ENCODE data around the gene ZNF205.
A peak's percentile ranks its signal among the peaks of the same experiment; 100 is the strongest.
"Not testable (repeated sequence)": the region's sequence is repeated elsewhere in the genome, so short reads cannot be mapped to it uniquely, and the experiment has no call there.

The ZNF205 gene

GRCh38 chr16:3133844-3134243 lies 21.5 kb downstream of the ZNF205 start:
- no peak for DNase-seq (ENCODE audit: low spot score)

GRCh38 chr16:3134338-3135125 lies 22.1 kb downstream of the ZNF205 start, which contains the start of gene ZNF213:
TSS of gene ZNF213 (plus strand) at chr16:3135029. CDS start at chr16:3137281, 2,252 bp downstream.
- peak; percentile 96 for DNase-seq (ENCODE audit: low spot score)
- TF ChIP-seq CTCF (IDR thresholded peaks at IDR 0.05; ENCODE audit: extremely low read depth, missing control alignments): no peak

More at GRCh38 chr16:3133844-3134243, 21.5 kb downstream of the ZNF205 start:
- no peak for TF ChIP-seq CTCF (IDR thresholded peaks at IDR 0.05; ENCODE audit: extremely low read depth, missing control alignments)

DNA sequence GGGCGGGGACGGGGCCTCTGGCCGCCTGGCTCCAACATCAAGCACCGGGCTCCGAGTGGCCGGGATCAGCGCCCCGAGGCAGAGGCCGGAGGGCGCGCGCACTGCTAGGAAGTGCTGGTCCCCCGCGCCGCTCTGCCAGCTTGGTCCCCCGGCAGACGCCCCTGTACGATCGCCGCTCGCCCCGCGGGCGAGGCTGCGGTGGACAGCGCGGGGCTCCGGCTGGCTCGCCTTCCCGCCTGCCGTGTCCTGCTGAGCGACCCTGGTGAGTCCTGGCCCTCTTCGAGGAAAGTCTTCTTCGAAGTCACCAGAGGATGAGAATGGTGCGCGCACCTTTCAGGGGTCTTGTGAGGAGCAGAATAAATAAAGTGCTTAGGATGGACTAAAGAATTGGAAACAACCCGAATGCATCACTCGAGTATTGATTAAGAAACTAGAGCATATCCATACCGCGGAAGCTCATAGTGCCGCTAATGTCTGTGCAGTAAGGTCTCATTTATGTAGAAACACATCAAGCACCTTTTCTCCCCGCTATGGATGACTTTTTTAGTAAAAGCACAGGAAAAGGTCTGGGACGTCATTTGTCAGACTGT lies 22.8 kb downstream of the ZNF205 start:
- TF ChIP-seq CTCF (IDR thresholded peaks at IDR 0.05; ENCODE audit: extremely low read depth, missing control alignments): no peak
- no peak for DNase-seq (ENCODE audit: low spot score)

- DNase-seq (ENCODE audit: low spot score): no peak
- TF ChIP-seq CTCF (IDR thresholded peaks at IDR 0.05; ENCODE audit: extremely low read depth, missing control alignments): no peak
Measured at GRCh38 chr16:3137267-3137666, 24.9 kb downstream of the ZNF205 start.

DNA sequence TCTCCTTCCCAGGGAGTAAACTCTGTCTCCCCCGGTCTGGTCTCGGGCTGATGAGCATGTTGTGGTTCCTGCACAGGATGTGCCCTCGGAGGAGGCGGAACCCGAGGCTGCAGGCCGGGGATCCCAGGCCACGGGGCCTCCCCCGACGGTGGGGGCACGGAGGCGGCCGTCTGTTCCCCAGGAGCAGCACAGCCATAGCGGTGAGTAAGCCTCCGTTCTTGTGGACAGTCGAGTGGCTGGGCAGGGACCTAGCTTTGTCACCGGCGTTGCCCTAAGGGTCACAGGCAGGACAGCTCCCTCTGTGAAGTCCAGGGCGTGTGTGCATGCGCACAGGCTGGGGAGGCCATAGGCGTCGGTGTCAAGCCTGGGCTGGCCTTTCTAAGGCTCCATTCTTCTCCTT lies 26.0 kb downstream of the ZNF205 start:
- no peak for TF ChIP-seq CTCF (IDR thresholded peaks at IDR 0.05; ENCODE audit: extremely low read depth, missing control alignments)

DNA sequence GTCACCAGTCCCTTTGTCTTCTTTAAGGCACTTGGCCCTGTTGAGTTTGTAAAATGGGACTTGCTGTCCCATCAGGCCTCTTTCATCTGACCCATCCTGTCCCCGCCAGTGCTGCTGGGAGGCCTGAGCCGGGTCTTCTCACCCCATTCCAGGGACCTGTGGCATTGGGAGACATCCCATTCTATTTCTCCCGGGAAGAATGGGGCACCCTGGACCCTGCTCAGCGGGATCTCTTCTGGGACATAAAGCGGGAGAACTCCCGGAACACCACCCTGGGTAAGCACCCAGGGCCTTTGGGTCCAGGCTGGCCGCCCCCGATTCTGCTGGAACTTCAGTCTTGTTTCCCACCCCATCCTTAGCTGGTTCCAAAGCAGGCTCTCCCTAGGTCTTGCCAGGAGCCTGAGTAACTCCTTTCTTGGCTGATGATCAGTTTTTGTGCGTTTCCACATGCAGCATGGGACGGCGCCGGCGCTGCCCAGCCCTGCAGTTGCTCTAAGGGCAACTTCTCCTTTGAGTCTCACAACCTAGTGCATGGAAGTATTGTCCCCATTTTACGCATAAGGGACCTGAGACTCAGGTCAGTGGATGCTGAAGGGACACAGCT lies 26.5 kb downstream of the ZNF205 start:
- no peak for TF ChIP-seq CTCF (IDR thresholded peaks at IDR 0.05; ENCODE audit: extremely low read depth, missing control alignments)
- DNase-seq (ENCODE audit: low spot score): no peak

More for the DNA sequence above, 26.0 kb downstream of the ZNF205 start:
- no peak for DNase-seq (ENCODE audit: low spot score)

GRCh38 chr16:3139561-3139960 lies 27.2 kb downstream of the ZNF205 start:
- DNase-seq (ENCODE audit: low spot score): not testable (repeated sequence)

Data from GM20000 (cell line).